UCSD-AML1 (cell line): Measurements from ENCODE around the gene ANO10.

ENCODE experiments used
- DNase-seq: peaks from one replicate; lab custom pipeline; 2025; ENCODE audit not compliant: unreplicated experiment; lab: John Stamatoyannopoulos, UW

Gene ANO10

GRCh38 chr3:43320288-43320687 is 301.5 kb downstream of the ANO10 start:
- DNase-seq = no peak

DNA sequence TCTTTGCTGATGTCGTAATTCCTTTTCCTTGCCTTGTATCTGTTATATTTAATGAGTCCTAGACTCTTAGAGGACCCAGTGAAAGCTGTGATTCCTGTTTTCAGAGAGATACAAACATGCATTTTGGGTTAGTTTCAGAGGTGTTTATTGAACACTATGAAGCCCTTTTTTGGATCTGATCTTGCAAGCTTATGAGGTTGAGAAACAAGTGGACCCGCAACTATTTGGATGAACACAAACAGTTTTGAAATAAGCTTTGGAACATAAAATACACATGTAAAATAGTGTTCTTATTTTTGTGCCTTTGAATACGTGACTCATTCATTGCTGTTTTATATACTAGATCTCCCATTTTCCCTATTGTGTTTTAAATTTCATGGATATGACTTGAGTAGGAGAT is 302.0 kb downstream of the ANO10 start:
- no peak for DNase-seq

DNA sequence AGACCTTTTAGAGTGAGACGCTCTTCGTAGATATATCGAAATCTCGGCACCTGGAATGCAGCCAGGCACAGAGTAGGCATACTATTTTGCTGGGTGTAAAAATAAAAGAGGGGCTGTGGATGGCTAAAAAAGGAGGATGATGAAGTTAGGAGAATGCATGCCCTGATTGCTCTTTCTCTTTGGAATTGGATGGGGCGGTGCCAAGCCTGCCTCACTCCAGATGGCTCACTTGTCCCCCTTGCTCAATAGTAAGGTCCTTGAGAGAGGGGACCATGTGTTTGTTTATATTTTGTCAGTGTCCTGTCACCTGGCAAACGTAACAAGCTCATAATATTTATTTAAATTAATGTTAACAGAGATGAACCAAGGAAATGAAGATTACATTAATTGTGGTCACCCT is 302.4 kb downstream of the ANO10 start:
- DNase-seq = no peak

DNA sequence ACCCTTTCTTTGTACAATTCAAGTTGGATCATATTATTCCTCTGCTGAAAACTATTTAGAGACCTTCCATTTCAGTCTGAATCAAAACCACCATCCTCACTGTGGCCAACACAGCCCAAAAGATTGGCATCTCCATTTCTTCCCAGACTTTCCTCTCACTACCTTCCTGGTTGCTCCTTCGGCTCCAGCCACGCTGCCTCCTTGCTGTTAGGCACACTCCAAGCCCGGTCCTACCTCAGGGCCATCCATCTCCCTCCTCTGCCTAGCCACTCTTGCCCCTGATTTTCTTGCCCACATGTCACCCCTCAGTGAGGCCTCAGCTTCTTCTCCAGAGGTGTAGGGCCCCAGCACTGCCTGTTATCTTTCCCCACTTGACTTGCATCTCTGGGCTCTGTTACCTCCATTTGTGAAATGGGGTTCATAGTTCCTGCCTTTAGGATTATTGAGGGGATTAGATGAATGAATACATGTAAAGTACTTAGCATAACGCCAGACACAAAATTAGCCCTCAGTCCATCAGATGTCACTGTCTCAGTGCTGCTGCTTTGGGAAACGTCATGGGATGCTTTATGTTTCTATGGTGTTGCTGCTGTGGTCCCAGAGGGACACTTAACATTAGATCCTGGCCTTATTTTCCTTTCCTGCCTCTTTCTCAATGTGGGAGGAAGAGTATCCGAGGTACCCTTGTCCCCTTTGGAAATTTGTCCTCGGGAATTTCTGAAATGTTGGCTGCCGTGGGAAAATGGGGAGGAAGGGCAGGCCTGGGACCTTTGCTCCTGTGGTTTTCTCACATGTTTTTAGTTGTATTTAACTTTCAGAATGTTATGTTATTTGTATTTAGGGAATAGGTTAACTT is 304.1 kb downstream of the ANO10 start:
- DNase-seq = no peak

- DNase-seq = no peak
These were observed 304.9 kb downstream of the ANO10 start for GRCh38 chr3:43316783-43317460.
